DMS53 treated with DMSO at 0.1 percent for 48 hours (cell line): ENCODE measurements around the gene ANKRD12.
"Not testable (repeated sequence)": the region's sequence is repeated elsewhere in the genome, so short reads cannot be mapped to it uniquely, and the experiment has no call there.

Experiments
- DNase-seq: peaks from one replicate; lab custom pipeline; 2025; ENCODE audit not compliant: unreplicated experiment; lab: John Stamatoyannopoulos, UW

The ANKRD12 gene

GRCh38 chr18:9136315-9137155 lies at the start of gene ANKRD12:
Gene ANKRD12, plus strand, starts transcription at chr18:9136781. Its CDS starts 45,652 bp downstream, at chr18:9182433.
- DNase-seq = peak; percentile 99

- no peak for DNase-seq
Observed at GRCh38 chr18:9087144-9087543, 49.4 kb upstream of the ANKRD12 start.

- no peak for DNase-seq
Observed at GRCh38 chr18:9088252-9088651, 48.3 kb upstream of the ANKRD12 start.

- DNase-seq = not testable (repeated sequence)
Observed at GRCh38 chr18:9088727-9089126, 47.9 kb upstream of the ANKRD12 start.

- DNase-seq = no peak
Observed at GRCh38 chr18:9090578-9090977, 46.0 kb upstream of the ANKRD12 start.

GRCh38 chr18:9091066-9091476 lies 45.5 kb upstream of the ANKRD12 start:
- DNase-seq = no peak

GRCh38 chr18:9092665-9093064 lies 43.9 kb upstream of the ANKRD12 start:
- DNase-seq = no peak

- not testable (repeated sequence) for DNase-seq
Observed at GRCh38 chr18:9093109-9093508, 43.5 kb upstream of the ANKRD12 start.

GRCh38 chr18:9094307-9095226 lies 42.0 kb upstream of the ANKRD12 start:
- peak; percentile 51 for DNase-seq

- DNase-seq = no peak
Observed at GRCh38 chr18:9095297-9096006, 41.1 kb upstream of the ANKRD12 start.

GRCh38 chr18:9096007-9096371 lies 40.6 kb upstream of the ANKRD12 start:
- no peak for DNase-seq

GRCh38 chr18:9096685-9097084 lies 39.9 kb upstream of the ANKRD12 start:
- DNase-seq = no peak

- DNase-seq = no peak
Observed at GRCh38 chr18:9097349-9097748, 39.2 kb upstream of the ANKRD12 start.

GRCh38 chr18:9100796-9101195 lies 35.8 kb upstream of the ANKRD12 start:
- DNase-seq = no peak

- peak; percentile 93 for DNase-seq
Observed at GRCh38 chr18:9101730-9102507, 34.7 kb upstream of the ANKRD12 start.

- peak; percentile 95 for DNase-seq
Observed at GRCh38 chr18:9102508-9103375, 33.8 kb upstream of the ANKRD12 start, which contains the start of gene NDUFV2. Gene NDUFV2, plus strand, starts transcription at chr18:9102699. Its CDS starts 45 bp downstream, at chr18:9102744.

- peak; percentile 53 for DNase-seq
Observed at GRCh38 chr18:9103376-9103873, 33.2 kb upstream of the ANKRD12 start.

GRCh38 chr18:9104244-9104901 lies 32.2 kb upstream of the ANKRD12 start:
- DNase-seq = peak; percentile 42

GRCh38 chr18:9105420-9105819 lies 31.2 kb upstream of the ANKRD12 start:
- DNase-seq = no peak
